ENCODE results near the gene FLNB.
"Not testable (repeated sequence)": the region's sequence is repeated elsewhere in the genome, so short reads cannot be mapped to it uniquely, and the experiment has no call there.

The FLNB gene

GRCh38 chr3:58032186-58032585, 24.0 kb downstream of the FLNB start:
- DNase-seq (ENCODE audit: low spot score), result no peak

GRCh38 chr3:58034738-58035523, 26.7 kb downstream of the FLNB start:
- DNase-seq (ENCODE audit: low spot score), result no peak

GRCh38 chr3:58035524-58036255, 27.5 kb downstream of the FLNB start:
- no peak for DNase-seq (ENCODE audit: low spot score)

GRCh38 chr3:58036293-58037032, 28.2 kb downstream of the FLNB start:
- no peak for DNase-seq (ENCODE audit: low spot score)

- no peak for DNase-seq (ENCODE audit: low spot score)
These were observed 29.1 kb downstream of the FLNB start for GRCh38 chr3:58037141-58037910.

GRCh38 chr3:58038675-58039292, 30.6 kb downstream of the FLNB start:
- no peak for DNase-seq (ENCODE audit: low spot score)

GRCh38 chr3:58039601-58040000, 31.4 kb downstream of the FLNB start:
- DNase-seq (ENCODE audit: low spot score), result no peak

GRCh38 chr3:58041182-58041825, 33.1 kb downstream of the FLNB start:
- DNase-seq (ENCODE audit: low spot score), result no peak

GRCh38 chr3:58041826-58042324, 33.7 kb downstream of the FLNB start:
- DNase-seq (ENCODE audit: low spot score), result no peak

- no peak for DNase-seq (ENCODE audit: low spot score)
These were observed 34.9 kb downstream of the FLNB start for GRCh38 chr3:58042947-58043707.

GRCh38 chr3:58043933-58044332, 35.7 kb downstream of the FLNB start:
- DNase-seq (ENCODE audit: low spot score), result no peak

GRCh38 chr3:58044691-58045483, 36.7 kb downstream of the FLNB start:
- DNase-seq (ENCODE audit: low spot score), result no peak

- DNase-seq (ENCODE audit: low spot score), result no peak
These were observed 39.6 kb downstream of the FLNB start for GRCh38 chr3:58047826-58048225.

GRCh38 chr3:58048301-58048700, 40.1 kb downstream of the FLNB start:
- DNase-seq (ENCODE audit: low spot score), result no peak

GRCh38 chr3:58049143-58049785, 41.0 kb downstream of the FLNB start:
- peak; percentile 77 for DNase-seq (ENCODE audit: low spot score)

GRCh38 chr3:58051196-58051595, 43.0 kb downstream of the FLNB start:
- DNase-seq (ENCODE audit: low spot score), result no peak

GRCh38 chr3:58051658-58052261, 43.5 kb downstream of the FLNB start:
- not testable (repeated sequence) for DNase-seq (ENCODE audit: low spot score)
